HG02642 (cell line): ENCODE measurements around the gene AP4S1.
"Not testable (repeated sequence)": the region's sequence is repeated elsewhere in the genome, so short reads cannot be mapped to it uniquely, and the experiment has no call there.

ENCODE experiments used
- ATAC-seq: cut with Tn5 transposase; IDR thresholded peaks from one replicate; pipeline ENCODE4 v1.9.1; 2021; ENCODE audit warnings: mild to moderate bottlenecking; ENCODE audit not compliant: unreplicated experiment, poor library complexity

Gene AP4S1

GRCh38 chr14:31080056-31080455 lies 54.6 kb downstream of the AP4S1 start:
- ATAC-seq = no peak

GRCh38 chr14:31080484-31080883 lies 55.0 kb downstream of the AP4S1 start:
- no peak for ATAC-seq

GRCh38 chr14:31083781-31084180 lies 58.3 kb downstream of the AP4S1 start:
- no peak for ATAC-seq

GRCh38 chr14:31084385-31084784 lies 58.9 kb downstream of the AP4S1 start:
- peak; percentile 88 for ATAC-seq

- no peak for ATAC-seq
Measured at GRCh38 chr14:31085027-31085426, 59.6 kb downstream of the AP4S1 start.

- ATAC-seq = not testable (repeated sequence)
Measured at GRCh38 chr14:31086466-31086865, 61.0 kb downstream of the AP4S1 start.

- ATAC-seq = no peak
Measured at GRCh38 chr14:31090883-31091764, 65.7 kb downstream of the AP4S1 start.

- no peak for ATAC-seq
Measured at GRCh38 chr14:31092160-31092708, 66.8 kb downstream of the AP4S1 start.

- ATAC-seq = not testable (repeated sequence)
Measured at GRCh38 chr14:31093884-31094839, 68.7 kb downstream of the AP4S1 start.

- ATAC-seq = not testable (repeated sequence)
Measured at GRCh38 chr14:31095817-31096216, 70.4 kb downstream of the AP4S1 start.

- no peak for ATAC-seq
Measured at GRCh38 chr14:31096255-31096654, 70.8 kb downstream of the AP4S1 start.

GRCh38 chr14:31097081-31097480 lies 71.6 kb downstream of the AP4S1 start:
- ATAC-seq = no peak

- ATAC-seq = no peak
Measured at GRCh38 chr14:31106768-31107167, 81.3 kb downstream of the AP4S1 start.

- no peak for ATAC-seq
Measured at GRCh38 chr14:31109257-31109656, 83.8 kb downstream of the AP4S1 start.

- no peak for ATAC-seq
Measured at GRCh38 chr14:31110872-31111271, 85.4 kb downstream of the AP4S1 start.

GRCh38 chr14:31113794-31114193 lies 88.3 kb downstream of the AP4S1 start:
- ATAC-seq = no peak

GRCh38 chr14:31118892-31119291 lies 93.4 kb downstream of the AP4S1 start:
- no peak for ATAC-seq

- ATAC-seq = no peak
Measured at GRCh38 chr14:31122098-31122611, 96.7 kb downstream of the AP4S1 start.

- no peak for ATAC-seq
Measured at GRCh38 chr14:31122921-31123320, 97.5 kb downstream of the AP4S1 start.

- no peak for ATAC-seq
Measured at GRCh38 chr14:31124197-31124596, 98.7 kb downstream of the AP4S1 start.
